HG02623 (cell line): ENCODE results near the gene KNOP1.
A peak's percentile ranks its signal among the peaks of the same experiment; 100 is the strongest.

Source experiments
- ATAC-seq: cut with Tn5 transposase; IDR thresholded peaks from one replicate; pipeline ENCODE4 v1.9.1; 2021; ENCODE audit warnings: moderate library complexity; ENCODE audit not compliant: unreplicated experiment

KNOP1 gene

DNA sequence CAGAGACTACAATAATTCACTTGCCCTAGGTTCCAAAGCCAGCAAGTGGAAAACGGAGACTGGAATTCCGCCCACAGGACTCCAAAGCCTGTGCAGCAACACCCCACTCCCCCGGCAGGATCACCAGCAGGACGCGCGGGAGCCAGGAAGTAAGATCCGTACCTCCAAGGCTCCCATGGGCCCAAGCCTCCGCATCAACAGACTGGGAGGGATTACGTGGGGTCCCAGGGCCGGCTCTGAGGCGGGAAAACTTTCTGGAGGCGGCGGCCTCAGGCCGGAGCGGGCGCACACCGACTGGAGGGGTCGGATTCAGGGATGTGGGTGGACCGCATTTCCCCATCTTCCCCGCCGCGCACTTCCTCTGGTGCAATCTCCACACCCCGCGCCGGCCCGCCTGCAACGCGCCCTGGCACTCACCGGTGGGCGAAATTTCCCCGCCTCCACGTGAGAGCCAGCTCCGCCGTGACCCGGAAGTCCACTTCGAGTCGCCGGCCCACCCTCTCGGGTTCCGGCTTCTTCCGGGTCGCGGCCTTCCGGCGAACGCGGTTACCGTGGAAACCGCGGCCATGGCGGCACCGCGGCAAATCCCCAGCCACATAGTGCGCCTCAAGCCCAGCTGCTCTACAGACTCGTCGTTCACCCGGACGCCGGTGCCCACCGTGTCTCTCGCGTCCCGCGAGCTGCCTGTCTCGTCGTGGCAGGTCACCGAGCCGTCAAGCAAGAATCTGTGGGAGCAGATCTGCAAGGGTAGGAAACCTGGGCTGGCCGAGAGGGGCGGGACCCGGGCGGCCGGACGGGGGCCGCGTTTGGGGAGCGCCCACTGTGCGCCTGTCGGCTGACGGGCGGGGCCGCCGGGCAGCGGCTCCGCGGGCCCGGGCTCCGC is at the start of gene KNOP1, which contains the start of gene IQCK:
Gene KNOP1, minus strand, starts transcription at position 487 of the 883 bp plus-strand sequence. CDS start 3,192 bp downstream, outside the sequence.
Gene IQCK, plus strand, starts transcription at position 531 of the 883 bp plus-strand sequence. Its CDS starts 36 bp downstream, at position 567.
- peak; percentile 94 for ATAC-seq

GRCh38 chr16:19767497-19767896 is 49.5 kb upstream of the KNOP1 start:
- ATAC-seq: no peak

DNA sequence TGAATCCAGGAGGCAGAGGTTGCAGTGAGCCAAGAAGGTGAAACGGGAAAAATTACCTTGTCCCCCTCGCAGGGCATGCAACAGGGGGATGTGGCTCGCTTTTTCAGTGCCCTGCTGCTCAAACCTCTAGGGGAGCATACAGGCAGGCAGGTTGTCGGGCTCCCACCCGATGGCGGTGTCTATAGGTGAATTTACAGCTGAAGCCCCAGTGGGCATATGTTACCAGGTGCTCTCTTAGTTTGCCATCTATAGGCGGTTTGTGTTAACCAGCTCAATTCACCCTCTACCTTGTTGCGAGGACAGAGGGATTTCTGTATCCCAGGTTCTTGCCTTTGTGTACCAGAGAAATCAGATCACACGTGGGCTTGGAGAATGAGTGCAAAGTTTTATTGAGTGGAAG is 49.0 kb upstream of the KNOP1 start:
- ATAC-seq: no peak

- ATAC-seq: no peak
These were observed 48.5 kb upstream of the KNOP1 start for GRCh38 chr16:19766554-19766884.

- no peak for ATAC-seq
These were observed 48.0 kb upstream of the KNOP1 start for GRCh38 chr16:19765860-19766553.

DNA sequence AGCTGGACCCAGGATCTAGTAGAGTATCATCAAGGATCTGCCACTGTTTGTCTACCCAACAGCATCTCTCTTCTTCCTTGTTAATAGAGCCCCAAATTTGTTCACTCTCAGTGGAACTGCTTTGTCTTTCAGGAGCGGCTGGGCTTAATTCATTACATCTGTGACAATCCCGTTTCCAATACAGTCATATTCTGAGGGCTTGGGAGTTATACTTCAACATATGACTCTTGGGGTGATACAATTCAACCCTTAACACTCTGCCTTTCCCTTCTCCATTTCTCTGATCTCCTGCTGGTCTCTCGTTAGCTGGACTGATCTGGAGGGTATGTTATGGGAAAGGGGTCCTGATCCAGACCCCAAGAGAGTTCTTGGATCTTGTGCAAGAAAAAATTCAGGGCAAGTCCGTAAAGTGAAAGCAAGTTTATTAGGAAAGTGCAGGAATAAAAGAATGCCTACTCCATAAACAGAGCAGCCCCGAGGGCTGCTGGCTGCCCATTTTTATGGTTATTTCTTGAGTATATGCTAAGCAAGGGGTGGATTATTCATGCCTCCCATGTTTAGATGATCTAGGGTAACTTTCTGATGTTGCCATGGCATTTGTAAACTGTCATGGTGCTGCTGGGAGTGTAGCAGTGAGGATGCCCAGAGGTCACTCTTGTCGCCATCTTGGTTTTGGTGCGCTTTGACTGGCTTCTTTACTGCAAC is 42.5 kb upstream of the KNOP1 start:
- ATAC-seq: no peak

- ATAC-seq: no peak
These were observed 40.0 kb upstream of the KNOP1 start for GRCh38 chr16:19757762-19758595.

DNA sequence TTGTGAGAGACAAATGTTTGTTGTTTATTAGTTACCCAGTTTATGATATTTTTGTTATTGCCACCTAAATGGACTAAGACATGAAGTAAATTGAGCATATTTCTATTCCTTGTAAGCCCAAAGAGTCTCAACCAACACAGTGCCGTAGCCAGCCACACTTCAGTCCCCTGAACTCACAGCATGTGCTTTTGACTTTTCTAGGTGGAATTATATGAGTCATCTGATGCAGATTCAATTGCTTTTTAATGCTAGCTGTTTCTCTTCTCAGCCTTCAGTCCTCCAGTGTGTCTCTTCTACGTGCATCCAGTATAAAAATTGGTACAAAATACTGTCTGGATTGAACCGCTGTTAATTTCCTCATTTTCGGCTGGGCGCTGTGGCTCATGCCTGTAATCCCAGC is 39.0 kb upstream of the KNOP1 start:
- no peak for ATAC-seq

- ATAC-seq: no peak
These were observed 37.2 kb upstream of the KNOP1 start for GRCh38 chr16:19755268-19755667.

- no peak for ATAC-seq
These were observed 36.6 kb upstream of the KNOP1 start for GRCh38 chr16:19754644-19755036.

DNA sequence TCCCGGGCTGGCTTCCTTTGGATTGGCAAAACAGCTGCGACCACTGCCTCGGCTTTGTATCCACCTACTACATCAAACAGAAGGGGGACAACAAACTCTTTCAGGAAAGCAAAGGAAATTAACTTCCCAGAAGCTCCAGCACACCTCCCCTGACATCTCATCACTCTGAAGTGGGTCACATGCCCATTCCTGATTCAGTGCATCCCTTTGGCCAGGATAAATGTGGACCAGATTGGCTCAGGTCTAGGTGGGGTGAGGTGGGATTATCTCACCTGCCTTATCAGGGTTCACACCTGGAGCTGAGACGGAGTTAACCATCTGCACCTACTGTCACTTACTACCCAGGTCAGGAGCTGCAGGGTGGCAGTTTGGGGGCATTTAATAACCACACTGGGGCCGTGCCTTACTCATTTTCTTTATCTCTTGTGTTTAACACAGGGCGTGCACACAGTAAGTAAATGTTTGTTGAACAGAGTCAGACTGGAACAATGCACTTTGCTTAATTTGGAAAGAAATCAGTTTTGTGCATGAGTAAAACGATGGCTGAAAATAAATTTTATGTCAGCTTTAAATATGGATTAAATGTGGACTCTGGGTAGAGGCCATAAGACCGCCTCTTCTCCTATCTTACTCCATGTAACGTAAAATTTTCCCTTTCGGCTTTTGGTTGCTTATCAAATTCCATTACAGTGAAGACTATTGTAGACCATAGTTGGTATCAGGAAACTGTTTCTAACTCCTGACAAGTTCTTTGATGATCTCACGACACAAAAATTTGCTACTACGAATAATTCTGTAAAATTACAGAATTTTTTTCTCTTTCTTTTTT is 36.0 kb upstream of the KNOP1 start:
- no peak for ATAC-seq

DNA sequence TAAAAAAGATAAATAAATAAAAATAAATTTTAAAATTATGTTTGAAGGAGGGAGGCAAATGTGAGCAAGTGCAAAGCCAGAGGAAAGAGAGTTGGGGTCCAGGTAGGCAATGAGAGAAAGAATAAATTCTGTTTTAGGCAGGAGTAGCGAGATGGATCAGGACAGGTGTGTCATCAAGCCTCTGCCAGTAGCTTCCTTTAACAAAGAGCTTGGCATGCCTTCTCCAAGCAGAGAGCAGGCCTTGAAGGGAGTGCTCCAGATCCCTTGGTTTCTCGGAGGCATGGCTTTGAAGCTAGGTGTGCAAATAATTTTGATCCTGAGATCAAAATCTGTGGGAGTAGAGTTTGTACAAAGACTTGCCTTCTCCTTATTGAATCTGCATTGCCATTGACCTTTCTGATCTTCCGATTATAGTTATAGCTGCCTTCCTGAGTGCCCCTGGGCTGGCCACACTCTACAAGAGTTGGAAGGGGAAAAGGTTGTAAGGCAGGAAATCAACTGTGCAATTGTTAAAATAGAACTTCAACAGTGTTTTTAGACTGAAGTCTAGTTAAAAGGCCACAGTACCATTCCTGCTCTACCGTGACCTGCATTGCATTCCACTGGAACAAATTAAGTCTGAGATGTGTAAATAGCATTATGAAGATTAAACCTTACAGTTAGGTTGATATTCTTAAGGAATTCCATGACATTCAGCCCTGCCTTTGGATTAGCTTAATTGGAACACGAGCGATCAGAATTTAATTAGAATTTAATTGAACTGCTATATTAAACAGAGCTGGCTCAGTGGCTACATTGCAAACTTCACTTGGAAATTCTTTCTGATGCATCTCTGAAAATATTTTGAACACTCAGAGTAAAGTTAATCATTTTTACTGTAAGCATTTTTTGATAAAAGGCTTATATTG is 33.7 kb upstream of the KNOP1 start:
- no peak for ATAC-seq

DNA sequence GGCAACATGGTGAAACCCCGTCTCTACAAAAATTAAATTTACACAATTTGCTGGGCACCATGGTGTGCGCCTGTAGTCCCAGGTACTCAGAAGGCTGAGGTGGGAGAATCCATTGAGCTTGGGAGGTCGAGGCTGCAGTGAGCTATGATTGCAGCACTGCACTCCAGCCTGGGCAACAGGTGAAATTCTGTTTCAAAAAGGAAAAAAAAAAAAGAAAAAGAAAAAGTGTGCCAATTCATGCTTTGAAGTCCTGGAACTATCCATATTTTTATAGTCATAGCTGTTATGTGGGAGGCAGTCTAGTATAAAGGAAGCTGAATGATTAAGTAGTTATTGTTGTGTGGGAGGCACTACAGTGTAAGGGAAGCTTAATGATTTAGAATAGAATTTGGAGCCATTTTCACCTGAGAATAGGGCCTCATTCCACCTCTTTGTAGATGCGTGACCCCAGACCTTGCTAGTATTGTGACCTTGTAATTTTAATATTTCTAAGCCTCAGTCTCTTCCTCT is 31.6 kb upstream of the KNOP1 start:
- ATAC-seq: no peak

DNA sequence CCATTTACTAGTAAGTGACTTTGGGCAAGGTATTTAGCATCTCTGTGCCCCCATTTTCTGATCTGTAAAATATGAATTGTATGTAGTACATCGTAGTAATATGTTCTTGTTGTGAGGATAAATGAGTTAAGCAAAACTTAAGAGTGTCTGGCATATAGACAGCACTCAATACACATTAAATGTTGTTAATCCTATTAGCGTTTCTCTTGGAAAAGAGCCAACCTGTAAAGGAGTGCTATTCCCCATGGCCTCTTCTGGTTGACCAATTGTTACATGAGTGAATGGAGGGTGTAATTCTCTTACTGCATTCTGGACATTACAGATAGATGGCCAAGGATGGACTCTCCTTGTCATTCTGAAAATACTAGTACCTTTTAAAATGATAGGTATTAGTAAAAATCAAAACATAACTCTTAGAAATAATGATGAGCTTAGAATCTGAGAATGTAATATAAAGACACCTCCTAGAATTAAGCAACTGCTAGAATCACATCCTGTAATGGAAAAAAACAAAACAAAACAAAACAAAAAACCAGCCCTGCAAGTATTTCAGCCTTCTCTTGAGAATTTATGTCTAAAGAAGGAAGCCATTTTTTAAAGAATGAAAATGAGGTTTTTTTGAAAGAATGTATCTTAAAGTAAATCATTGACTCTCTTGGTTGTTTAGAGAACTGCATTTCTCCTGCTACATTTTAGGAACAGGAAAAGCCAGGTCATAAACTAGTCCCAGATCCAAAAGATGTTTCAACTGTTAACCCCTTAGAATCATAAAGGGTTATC is 30.6 kb upstream of the KNOP1 start:
- ATAC-seq: no peak

- ATAC-seq: no peak
These were observed 28.5 kb upstream of the KNOP1 start for GRCh38 chr16:19746561-19746960.

DNA sequence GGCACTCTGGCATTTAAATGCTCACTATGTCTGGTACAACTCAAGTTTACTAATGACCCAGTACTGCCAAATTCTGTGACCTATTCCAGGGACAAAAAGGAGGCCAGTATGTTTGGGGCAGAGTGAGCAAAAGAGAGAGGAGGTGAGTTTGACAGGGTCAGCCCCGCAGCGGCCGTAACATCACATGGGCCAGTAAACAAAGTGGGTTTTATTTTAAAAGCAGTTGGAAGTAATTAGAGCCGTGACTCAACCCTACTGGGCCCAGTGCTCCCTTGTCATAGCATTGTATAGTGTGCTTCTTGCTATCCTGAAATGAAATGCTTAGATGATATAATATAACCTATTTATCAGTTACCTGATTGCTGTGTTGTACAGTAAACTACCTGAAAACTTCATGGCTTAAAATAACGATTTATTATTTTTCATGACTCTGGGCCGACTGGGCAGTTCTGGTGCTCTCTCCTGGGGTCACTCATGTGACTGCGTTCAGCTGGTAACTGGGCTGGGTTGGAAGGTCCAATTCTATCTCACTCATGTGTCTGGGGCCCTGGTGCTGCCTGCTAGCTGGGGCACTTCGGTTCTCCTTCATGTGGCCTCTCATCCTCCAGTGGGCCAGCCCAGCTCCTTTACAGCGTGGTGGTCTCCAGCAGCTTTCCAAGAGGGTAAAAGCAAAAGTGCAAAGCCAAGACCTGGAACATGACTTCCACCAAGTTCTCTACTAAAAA is 27.4 kb upstream of the KNOP1 start:
- no peak for ATAC-seq

DNA sequence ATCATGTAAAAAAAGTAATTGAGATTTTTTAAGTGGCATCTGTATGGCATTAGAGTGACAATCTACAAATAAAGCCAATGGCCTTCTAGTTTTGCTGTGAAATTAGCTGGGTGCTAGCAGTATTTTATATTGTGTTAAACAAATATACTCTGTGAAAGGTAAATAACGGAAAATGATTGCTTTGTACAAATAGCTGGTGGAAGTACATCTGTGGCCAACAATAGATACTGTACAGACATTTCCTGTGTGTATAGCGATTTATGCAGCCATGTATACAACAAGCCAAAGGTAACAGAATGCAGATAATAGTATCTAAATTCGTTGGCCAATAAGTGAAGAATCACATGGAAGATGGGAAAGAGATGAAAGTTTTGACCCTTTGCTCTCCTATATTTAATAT is 26.6 kb upstream of the KNOP1 start:
- no peak for ATAC-seq
